Activated effector memory CD4-positive, alpha-beta T cell treated with Interleukin-2 at 50 U/mL for 16 hours (primary cell): ENCODE results near the gene WDR64.
"Not testable (repeated sequence)": the region's sequence is repeated elsewhere in the genome, so short reads cannot be mapped to it uniquely, and the experiment has no call there.

Experiments
- DNase-seq: peaks from one replicate; pipeline ENCODE4 v3.0.0-alpha.2; 2020

Gene WDR64

DNA sequence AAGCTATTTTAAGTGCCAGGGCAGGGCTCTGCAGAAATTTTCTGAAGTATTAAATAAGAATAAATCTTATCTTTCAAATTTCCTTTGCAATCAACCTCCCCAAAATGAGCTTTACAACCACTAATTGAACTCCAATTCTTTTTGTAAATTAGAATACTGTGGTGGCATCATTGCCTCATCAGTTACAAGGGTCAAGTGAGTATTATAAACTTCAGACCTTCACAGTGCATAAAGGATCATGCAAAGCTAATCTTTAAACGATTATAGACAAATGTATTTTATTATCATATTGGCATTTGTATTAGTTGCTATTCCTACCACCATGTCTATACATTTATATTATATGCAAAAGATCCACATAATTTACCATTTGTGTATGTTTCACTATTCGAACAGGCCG lies 19.1 kb upstream of the WDR64 start:
- no peak for DNase-seq

DNA sequence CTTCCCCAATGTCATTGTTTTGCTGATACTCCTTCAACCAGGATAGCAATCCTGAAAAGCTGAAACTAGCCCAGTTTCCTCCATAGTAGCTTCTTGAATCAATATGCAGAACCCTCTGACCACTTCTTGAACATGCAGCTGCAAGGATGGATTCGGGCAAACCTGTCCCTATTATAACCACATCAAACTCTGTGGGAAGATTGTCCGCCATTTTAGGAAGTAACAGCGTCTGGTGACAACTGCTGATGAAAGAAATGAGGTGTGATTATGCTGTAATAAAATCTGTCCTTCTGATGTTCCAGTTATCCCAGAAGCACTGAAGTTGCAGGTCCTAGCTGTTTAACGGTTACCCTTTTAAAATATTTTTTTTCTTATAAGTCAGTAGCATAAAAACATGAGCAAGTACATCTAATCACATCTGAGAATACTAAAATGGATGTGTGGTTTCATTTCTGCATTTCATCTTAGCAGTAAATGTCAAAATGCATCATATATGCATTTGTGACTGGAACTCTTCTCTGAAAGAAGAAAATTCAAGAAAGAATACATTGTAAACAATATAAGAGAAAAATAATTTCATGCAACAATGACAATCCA lies 16.4 kb upstream of the WDR64 start:
- no peak for DNase-seq

DNA sequence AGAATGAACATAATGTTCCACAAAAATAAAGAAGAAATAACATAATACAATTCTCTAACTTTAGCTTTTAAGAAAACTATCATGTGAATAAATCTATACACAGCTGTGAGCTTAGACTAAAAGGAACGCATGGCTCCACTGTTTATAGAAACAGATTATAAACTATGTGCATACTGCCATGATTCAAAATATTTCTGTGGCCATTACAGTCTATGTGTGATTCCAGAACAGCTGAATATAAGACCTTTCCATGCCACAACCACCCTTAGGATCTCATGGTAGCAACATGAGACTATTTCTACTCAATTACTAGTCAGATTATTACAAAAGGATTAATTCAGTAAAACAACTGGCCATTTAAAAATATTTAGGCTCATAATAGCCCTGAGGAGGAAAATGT lies 15.8 kb upstream of the WDR64 start:
- no peak for DNase-seq

DNA sequence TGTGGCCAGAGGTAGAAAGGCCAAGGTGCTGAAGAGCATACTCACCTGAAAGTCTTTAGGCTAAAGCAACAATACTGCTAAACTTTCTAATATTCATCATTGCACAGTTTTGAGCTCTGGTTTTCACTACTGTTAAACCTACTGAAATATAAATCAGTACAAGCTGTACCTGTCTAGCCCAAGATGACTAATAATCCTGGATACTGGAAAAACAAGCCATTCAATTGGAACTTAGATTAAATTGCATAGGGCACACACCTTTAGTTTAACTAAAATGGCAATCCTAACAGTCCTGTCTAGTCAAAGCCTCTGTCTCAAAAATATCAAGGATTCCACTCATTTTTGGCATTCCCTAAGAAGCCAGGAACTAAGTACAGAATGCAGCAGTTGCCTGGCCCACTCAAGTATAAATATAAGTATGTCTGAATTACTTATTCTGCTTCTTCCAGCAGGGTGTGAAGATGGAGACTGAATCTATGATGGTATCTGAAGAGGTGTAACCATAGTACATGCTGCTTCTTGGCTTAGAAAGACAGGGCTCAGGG lies 15.0 kb upstream of the WDR64 start:
- no peak for DNase-seq

DNA sequence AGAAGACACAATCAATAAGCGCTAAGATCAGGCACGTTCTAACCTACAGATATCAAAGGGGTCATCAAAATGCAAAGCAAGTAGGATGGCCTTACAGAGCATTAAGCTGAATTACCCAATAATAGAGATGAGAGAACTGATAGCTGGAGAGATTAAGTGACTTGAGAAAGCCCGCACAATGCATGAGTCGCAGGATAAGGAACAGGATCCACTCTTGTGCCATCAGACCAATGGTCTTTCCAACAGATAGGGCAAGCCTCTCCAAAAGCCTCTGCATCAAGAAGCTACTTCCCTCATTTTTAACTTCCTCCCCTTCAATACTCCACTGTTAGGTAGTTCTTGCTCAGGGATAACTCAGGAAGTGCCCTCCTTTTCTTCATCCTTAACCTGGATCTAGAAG lies 14.5 kb upstream of the WDR64 start:
- no peak for DNase-seq

DNA sequence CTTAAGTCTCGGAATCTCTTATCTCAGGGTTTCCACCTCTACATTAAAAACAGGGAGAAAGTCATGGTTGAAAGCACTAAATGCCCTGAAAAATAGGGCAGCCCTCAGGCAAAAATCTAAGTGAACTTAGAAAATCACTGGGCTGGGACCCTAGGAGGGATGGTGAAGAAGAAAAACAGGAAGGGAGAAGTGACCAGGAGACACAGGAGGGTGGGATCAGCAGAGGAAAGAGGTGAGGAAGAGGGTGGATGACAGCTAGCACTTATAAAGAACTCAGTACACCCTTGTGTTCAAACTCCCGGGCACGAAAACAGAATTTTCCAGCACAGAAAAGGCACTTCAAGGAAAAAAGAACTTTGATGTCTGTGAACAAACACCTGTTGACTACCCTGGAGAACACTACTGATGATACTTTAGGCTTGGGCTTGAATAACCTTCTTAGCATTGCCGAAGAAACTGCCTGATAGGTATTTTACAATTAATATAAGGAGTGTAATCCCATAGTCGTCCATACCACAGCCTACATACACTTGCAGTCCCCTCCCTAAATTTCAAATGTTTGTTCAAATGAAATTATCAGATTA lies 13.9 kb upstream of the WDR64 start:
- no peak for DNase-seq

DNA sequence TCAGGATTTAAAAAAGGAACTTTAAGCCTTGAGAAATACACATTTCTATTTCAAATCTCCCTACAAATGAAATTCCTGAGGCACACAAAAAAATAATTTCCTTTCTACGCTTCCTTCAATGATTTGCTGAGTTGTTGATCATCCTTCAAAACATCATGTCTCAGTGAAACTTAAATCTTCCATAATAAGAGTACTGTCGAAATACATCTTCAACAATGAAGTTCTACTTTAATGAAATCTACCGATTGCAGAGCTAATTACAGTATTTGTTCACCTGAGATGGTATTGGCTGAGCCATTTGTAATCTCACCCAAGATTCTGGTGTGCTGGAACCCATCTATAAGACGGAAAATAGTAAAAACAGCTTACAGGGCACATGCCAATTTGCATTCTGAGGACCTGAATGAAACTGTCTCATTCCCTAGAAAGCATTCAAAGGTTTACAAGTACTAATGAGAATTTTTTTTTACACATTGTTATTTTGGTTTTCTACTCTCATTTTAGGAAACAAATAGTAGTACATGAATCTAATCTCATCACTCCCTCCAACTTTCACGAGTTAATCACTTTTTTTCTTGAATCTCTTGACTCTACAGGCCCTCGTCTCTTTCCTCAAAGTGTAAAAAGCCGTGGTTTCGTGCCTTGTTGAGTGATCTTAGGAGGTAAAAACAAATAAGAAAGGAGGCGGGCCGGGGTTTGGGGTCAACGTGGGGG lies 13.0 kb upstream of the WDR64 start:
- DNase-seq: no peak

DNA sequence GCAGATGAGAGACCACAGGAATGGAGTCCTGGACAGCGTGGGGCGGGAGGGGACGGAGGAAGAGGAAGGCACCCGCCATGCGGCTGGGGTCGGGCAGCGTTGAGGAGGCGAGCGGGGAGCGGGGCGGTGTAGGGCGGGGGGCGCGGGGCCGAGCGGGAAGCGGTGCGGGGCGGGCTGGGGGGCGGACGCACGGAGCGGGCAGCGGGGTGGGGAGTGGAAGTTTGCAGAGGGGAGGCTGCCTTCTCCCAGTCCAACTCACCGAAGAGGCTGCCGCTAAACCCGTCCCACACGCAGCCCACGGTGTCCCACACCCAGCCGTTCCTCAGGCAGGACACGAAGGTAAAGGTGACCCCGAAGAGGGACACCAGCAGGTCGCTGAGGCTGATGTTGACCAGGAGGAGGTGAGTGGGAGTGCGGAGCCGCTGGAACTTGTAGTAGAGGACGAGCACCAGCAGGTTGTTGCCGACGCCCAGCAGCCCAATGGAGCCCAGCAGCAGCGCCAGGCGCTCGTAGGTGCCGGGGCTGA lies 12.4 kb upstream of the WDR64 start:
- DNase-seq: no peak

DNA sequence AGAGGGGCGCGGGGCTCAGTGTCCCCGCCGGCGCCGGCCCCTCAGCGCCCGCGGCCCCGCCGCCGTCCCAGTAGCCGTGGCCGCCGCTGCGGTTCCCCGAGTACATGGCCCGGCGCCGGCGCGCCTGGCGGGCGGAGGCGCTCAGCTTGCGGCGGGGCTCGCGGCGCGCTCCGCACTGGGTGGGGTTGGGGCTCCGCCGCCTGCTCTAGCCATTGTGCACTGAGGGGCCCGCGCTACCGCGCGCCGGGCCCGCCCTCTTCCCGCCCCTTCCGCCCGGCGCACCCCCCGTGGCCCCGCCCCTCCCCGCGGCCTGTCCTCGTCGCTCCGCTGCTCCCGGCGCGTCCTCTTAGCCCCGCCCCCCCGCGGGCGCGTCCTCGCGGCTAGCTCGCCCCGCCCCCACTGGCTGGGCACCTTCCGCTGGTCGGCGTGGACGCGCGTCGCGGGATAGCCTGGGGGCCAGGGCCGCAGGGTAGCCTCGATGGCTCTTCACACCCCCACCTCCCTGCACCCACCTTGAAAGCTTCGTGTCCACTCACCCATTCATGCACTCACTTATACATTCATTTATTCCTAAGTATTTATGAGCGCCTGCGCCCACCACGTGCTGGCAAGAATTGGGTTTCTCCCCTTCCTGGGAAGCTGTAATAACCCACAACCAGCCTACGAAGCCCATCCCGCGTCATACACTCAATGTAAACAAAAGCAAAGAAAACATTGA lies 11.8 kb upstream of the WDR64 start, which contains the start of the genes CHML and OPN3:
CHML (minus strand) TSS at position 221 of the 718 bp plus-strand sequence. CDS start 4,603 bp downstream, outside the sequence.
OPN3 (minus strand) TSS at position 221 of the 718 bp plus-strand sequence; CDS start at position 106, 115 bp downstream.
- peak; percentile 90 for DNase-seq

DNA sequence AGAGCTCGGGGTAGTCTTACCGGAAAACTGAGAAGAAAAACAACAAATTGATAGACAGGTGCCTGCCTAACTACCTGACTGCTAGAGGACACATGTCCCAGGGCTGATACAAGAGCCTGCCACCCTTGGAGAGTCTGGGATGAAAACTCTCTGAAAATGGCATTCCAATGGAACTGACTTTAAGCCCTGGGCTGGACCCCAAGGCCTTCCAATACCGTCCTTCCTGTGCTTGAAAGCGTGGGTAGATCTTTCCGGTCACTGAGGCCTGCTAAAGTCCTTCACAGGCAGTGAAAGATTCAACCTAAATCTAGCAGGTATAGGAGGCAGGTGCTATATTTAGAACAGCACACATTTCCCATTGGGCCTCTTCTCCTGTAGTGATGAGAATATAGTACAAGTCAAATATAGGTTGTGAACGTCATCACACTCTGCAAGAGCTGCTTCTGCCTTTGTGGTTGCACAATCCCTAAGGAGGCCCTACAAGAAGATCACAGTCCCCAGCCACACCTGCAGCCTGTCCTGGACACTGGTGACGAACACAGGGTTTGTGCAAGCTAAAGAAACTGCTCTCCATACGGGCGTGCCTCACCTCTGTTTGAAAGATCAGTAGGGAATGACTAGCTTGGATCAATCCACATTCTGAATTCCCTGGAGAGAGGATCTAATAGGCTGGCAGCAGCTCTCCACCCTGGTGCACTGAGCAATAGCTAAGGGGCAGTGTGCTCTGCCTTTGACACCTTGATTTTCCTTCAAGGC lies 11.0 kb upstream of the WDR64 start:
- DNase-seq: no peak

DNA sequence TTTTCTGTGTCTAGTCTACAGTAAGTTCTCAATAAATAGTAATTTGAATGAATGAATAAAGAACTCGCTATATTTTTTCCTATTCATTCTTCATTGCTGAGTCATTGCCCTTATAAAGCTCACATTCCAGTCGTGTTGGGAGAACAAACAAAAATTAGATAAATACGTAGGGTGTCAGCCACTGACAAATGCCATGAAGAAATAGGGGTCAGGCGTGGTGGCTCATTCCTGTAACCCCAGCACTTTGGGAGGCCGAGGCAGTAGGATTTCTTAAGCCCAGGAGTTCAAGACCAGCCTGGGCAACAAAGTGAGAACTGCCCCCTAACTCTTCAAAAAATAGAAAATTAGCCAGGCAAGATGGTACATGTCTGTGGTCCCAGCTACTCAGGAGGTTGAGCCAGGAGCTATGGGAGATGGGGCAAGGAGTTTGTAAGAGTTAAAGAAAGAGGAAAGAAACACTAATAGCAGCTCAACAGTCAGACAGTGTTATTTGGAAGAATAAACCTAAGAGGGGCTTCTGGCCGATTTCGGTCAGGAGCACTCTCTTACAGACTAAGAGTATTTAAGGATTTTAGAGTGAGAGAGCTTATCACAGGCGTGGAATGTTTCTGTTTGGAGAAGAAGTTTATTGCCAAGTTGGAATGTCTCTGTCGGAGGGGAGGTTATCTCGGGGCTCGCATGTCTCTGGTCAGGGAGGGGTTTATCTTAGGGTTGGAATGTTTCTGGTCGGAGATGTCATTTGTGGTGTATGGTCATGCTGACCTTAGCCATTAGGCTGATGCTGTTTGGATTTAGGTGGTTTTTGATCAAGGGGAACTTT lies 10.1 kb upstream of the WDR64 start:
- DNase-seq: no peak

DNA sequence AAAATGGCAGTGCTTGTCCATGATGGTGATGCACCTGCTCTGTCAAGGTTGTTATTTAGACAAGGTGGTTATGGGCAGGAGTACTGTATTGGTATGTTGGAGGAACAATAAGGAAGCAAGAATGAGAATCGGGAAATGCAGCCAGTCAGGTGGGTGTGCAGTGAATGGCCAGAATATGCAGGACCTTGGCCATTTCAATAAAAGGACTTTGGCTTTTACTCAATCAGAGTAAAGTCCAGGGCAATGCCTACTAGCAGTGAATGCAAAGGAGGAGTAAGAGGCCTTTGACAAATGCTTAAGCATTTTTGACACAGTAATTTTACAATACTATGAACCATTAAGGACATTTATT lies 9.5 kb upstream of the WDR64 start:
- DNase-seq: no peak

DNA sequence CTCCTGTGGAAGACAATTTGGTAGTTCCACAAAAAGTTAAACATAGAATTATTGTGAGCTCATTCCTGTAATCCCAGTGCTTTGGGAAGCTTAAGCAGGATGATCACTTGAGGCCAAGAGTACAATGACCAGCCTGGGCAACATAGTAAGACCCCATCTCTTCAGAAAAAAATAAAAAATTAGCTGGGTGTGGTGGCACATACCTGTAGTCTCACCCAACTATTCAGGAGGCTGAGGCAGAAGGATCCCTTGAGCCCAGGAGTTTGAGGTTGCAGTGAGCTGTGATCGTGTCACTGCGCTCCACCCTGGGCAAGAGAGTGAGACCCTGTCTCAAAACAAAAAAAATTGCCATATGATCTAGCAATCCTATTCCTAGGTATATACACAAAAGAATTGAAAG lies 7.8 kb upstream of the WDR64 start:
- DNase-seq: no peak

DNA sequence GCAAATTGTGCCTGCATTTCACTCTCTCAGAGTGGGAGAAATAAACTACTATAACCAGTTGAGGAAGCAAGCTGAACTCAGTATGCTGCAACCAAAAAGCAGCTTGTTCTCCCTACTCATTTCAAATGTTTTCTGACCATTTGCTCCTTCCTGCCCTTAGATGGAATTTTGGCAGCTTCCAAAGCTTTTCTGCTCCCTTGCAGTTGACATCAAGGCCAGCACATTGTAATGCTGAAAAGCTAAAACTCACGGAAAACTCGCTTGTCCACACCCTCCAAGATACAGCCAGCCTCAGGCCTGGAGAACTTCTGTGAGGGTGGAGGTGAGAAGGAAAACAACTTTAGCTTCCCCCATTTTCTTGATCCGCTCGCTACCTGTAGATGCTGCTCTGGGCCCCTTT lies 6.9 kb upstream of the WDR64 start:
- DNase-seq: no peak

DNA sequence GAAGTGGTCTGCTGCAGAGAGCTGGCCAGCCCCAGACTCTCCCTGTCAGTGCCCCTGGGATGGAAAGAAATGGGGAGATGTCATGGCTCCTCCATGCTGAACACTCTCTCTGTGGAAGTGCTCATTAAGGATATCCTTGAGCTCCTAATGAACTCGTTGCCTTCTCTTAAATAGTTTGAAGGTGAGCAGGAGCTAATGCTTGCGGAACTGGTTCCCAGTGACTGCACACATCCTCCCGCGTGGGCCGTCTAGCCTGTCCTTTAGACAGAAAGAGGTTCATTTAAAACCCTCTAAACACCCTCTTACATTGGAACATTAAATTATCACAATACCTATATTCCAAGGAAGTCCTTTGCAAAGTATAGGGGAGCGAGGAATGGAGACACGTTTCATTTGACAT lies 5.9 kb upstream of the WDR64 start:
- no peak for DNase-seq

DNA sequence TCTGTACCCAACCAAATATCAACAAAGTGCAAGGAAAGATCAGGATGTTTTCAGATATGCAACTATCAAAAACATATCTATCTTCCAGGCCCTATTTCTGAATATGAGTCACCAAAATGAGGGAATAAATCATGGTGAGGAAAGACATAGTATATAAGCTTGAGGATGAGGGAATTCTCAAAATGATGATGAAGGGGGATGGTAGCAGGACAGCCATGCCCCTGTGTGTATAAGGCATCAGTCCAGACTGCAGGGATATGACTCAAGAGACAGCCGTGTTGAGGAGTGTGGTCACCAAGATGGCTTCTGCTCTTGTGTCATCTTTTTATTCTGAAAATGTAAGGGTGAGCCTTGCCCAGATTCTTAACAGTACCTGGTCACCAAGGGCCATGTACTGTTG lies 4.4 kb upstream of the WDR64 start:
- DNase-seq: no peak

DNA sequence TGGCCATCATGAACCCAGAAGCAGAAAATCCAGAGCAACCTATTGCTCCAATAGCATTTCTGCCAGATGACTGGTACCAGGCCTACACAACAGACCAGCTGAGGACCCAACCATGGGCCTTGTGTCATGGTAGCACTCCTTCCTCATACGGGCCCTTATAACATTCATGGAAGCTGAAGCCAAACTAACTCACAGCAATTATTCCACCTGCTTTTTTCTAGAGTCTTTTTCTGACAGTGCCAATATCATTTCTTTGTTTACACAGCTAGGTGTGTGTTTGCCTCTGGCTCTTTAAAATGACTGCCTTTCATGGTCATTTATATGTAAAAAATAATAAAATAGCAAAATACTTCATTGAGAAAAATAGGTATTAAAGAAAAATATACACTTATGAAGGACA lies 3.9 kb upstream of the WDR64 start:
- DNase-seq: no peak

DNA sequence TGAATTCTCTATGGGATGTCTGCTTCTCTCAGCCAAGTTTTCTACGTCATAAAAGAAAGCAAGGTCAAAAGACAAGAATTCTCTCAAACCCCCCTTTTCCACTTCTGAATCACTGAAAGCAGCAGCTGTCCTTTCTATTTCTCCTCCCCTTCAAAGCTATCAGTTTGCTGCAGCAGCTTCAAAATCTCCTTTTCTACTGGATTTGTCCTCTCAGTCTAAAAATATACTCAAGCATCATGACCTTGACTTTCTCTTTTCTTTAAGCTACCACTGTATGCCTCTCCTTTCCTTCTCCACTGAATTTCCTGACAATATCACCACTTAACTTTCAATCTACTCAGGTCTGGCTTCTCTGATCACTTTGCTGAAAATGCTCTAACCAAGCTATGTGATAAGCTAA lies 1.9 kb downstream of the WDR64 start:
- DNase-seq: no peak

DNA sequence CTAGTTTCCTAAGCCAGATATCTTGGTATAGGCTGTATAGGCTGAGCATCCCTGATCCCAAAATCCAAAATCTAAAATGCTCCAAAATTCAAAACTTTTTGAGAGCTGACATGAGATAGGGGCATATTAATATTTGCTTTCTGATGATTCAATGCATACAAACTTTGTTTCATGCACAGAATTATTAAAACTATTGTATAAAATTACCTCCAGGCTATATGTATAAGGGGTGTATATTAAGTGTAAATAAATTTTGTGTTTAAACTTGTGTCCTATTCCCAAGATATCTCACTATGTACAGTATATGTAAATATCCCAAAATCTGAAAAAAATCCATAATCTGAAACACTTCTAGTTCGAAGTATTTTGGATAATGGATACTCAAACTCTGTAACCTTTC lies 2.6 kb downstream of the WDR64 start:
- no peak for DNase-seq

DNA sequence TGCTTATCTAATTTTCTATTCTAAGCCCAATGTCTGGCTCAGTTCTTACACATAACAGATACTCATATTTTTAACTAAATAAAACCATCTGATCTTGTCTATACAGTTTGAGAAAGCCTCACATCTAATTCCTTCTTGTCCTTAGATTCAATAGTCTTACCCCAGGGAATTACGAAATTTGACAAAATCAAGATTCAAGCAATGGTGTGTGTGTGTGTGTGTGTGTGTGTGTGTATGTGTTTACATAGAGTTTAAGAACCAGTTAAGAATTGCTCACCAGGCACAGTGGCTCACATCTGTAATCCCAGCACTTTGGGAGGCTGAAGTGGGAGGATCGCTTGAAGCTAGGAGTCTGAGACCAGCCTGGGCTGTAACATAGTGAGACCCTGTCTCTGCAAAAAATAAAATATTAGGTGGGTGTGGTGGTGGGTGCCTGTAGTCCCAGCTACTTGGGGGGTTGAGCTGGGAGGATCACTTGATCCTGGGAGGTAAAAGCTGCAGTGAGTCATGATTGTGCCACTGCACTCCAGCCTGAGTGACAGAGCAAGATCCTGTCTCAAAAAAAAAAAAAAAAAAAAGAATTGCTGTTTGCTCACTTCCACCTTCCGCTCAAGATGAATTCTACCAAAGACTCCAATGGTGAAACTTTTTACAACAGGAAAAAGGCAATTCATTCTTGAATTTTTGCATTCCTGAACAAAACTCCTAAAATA lies 6.2 kb downstream of the WDR64 start:
- no peak for DNase-seq

DNA sequence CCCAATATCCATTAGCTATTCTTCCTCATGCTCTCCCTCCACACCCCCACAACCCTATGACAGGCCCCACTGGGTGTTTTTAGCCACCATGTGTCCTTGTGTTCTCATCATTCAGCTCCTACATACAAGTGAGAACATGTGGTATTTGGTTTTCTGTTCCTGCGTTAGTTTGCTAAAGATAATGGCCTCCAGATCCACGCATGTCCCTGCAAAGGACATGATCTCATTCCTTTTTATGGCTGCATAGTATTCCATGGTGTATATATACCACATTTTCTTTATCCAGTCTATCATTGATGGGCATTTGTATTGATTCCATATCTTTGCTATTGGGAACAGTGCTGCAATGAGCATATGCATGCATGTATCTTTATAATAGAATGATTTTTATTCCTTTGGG lies 6.9 kb downstream of the WDR64 start:
- not testable (repeated sequence) for DNase-seq
